ENCODE data around the gene SNTG2. TPM values are rescaled to one million over a fixed set of nuclear protein-coding genes. Genes with fewer than 3 reads are reported as not detected.

Gene SNTG2
- total and polyA plus RNA-seq, 10 of the 15 experiments (the other 5 are each of a cell fraction or from before 2014, with no cell fraction given), result not detected

- intact Hi-C loops (cut with micrococcal nuclease; ENCODE audit: unreplicated experiment), result no loop called here
- BruUV-seq (replicated peaks), result no TSS peak
- no peak for FAIRE-seq
Measured at GRCh38 chr2:1159013-1159412, 208.4 kb downstream of the SNTG2 start.

More at GRCh38 chr2:1159013-1159412, 208.4 kb downstream of the SNTG2 start:
- no peaks in the 10 kb centered on the region for H3K36me3 ChIP-seq (ENCODE audit: control insufficient read depth in 2 of 2, insufficient read depth in 2 of 2, low read length in 1 of 2)
- ATAC-seq (no peak), DNase-seq (ENCODE audit: low read depth, low spot score) (no peak)
- no peaks in the 10 kb centered on the region for H3K4me1 ChIP-seq (ENCODE audit: control insufficient read depth, insufficient read depth, low read length)
- no peaks in the 10 kb centered on the region for H3K27me3 ChIP-seq (replicated peaks in 1 of 2; ENCODE audit: control insufficient read depth in 2 of 2, insufficient read depth in 2 of 2, low read length in 1 of 2)
- H3K9me3 ChIP-seq (replicated peaks; ENCODE audit: control insufficient read depth, insufficient read depth, low read length), result no peaks in the 10 kb centered on the region; the same call in 2 of the 3 replicates
- H3K4me2 ChIP-seq (ENCODE audit: control insufficient read depth, insufficient read depth), result no peak overlapping the region
- no peaks in the 10 kb centered on the region for H3K79me2 ChIP-seq (ENCODE audit: control insufficient read depth, insufficient read depth, low read length)
- H4K20me1 ChIP-seq (ENCODE audit: control insufficient read depth, insufficient read depth), result no peaks in the 10 kb centered on the region
- RAD21 ChIA-PET (ENCODE audit: unreplicated experiment), result no interaction called here
- no peak overlapping the region for H3K9ac ChIP-seq (ENCODE audit: control insufficient read depth, insufficient read depth, low read length)
- no peak overlapping the region for H3K4me3 ChIP-seq
- in situ Hi-C loops (cut with MboI), result no loop called here
- WGBS (ENCODE audit: insufficient coverage, insufficient replicate concordance, low lambda C conversion rate, missing lambda C conversion rate), result 42% methylated on average over 9 of the region's 9 CpGs
- no peak overlapping the region for H3K27ac ChIP-seq (ENCODE audit: control insufficient read depth, insufficient read depth)
- POLR2A ChIA-PET, result no interaction called here
- no peak overlapping the region for H2AFZ ChIP-seq (ENCODE audit: control insufficient read depth, low read depth, low read length)
- SMC1A ChIA-PET (ENCODE audit: uncharacterized antibody, unreplicated experiment), result no interaction called here
- no peak for TF ChIP-seq CREM (IDR thresholded peaks at IDR 0.05; ENCODE audit: low read depth)
- no peak for TF ChIP-seq BCLAF1 (IDR thresholded peaks at IDR 0.05)
- no peak for TF ChIP-seq SUPT20H (IDR thresholded peaks at IDR 0.05; ENCODE audit: borderline replicate concordance, control insufficient read depth, low read depth, low read length)
- TF ChIP-seq MYC (IDR thresholded peaks at IDR 0.05; ENCODE audit: insufficient read depth, insufficient read length, insufficient replicate concordance, low read length, severe bottlenecking), result no peak
- TF ChIP-seq ZSCAN29 (IDR thresholded peaks at IDR 0.05), result no peak
- TF ChIP-seq BRCA1 (IDR thresholded peaks at IDR 0.05; ENCODE audit: low read depth, low read length), result no peak
- TF ChIP-seq NRF1 (conservative IDR thresholded peaks at IDR 0.05; ENCODE audit: low read depth, low read length), result no peak
- TF ChIP-seq JUNB (IDR thresholded peaks at IDR 0.05), result no peak
- TF ChIP-seq RAD21 (IDR thresholded peaks at IDR 0.05; ENCODE audit: insufficient read depth, low read depth, low read length), result no peak
- no peak for TF ChIP-seq ZNF274 (IDR thresholded peaks at IDR 0.05; ENCODE audit: insufficient read depth, insufficient read length)
- no peak for TF ChIP-seq PAX5 (IDR thresholded peaks at IDR 0.05; ENCODE audit: borderline replicate concordance, low read depth, low read length)
- CTCF ChIA-PET, result no interaction called here
